K562 (cell line): ENCODE data around the gene TMEM218. TPM values are rescaled to one million over a fixed set of nuclear protein-coding genes. Genes with fewer than 3 reads are reported as not detected.

Experiments
- BRD9 ChIP-seq: fragments of 450-650 bp; IDR thresholded peaks from 2 replicates; pipeline ENCODE4 v1.6.1; 2018; ENCODE audit warnings: low read depth; ENCODE audit not compliant: partially characterized antibody
- CBX2 ChIP-seq: fragments of 200-600 bp; sonication (generic); IDR thresholded peaks from one replicate; pipeline ENCODE4 v1.6.1; 2012; ENCODE audit warnings: mild to moderate bottlenecking, low read length, inconsistent platforms; ENCODE audit not compliant: insufficient read depth, poor library complexity, severe bottlenecking
- CBX5 ChIP-seq: IDR thresholded peaks from 2 replicates; pipeline ENCODE4 v1.6.1; 2014; ENCODE audit warnings: low read depth, borderline replicate concordance
- EP300 ChIP-seq: IDR thresholded peaks from 2 replicates; pipeline ENCODE4 v1.6.1; 2012; ENCODE audit warnings: low read length, improper control_type of control experiment
- GATAD2B ChIP-seq: fragments of 450-650 bp; IDR thresholded peaks from 2 replicates; pipeline ENCODE4 v1.6.1; 2017; ENCODE audit warnings: mild to moderate bottlenecking, borderline replicate concordance
- HDAC1 ChIP-seq, 2 experiments: fragments of 450-650 bp; IDR thresholded peaks; 2 replicates each; pipeline ENCODE4 v1.6.1; 2016 to 2017; ENCODE audit warnings: inconsistent platforms in 1 of 2, mild to moderate bottlenecking in 1 of 2, moderate library complexity in 1 of 2
- HMGN3 ChIP-seq: IDR thresholded peaks from 2 replicates; pipeline ENCODE4 v1.6.1; 2011; ENCODE audit warnings: borderline replicate concordance, low read depth, mild to moderate bottlenecking, mixed read lengths, low read length; ENCODE audit not compliant: insufficient read length; ENCODE audit errors: extremely low read depth
- KDM1A ChIP-seq, 2 experiments: fragments of 450-650 bp; IDR thresholded peaks; 2 replicates each; pipeline ENCODE4 v1.6.1; 2016; ENCODE audit warnings: mild to moderate bottlenecking in 2 of 2
- KLF1 ChIP-seq: fragments of 450-650 bp; IDR thresholded peaks from 2 replicates; pipeline ENCODE4 v1.6.1; 2016; ENCODE audit warnings: missing genetic modification characterization, missing compliant biosample characterization
- MAFF ChIP-seq: IDR thresholded peaks from 2 replicates; pipeline ENCODE4 v1.6.1; 2012; ENCODE audit warnings: low read length, improper control_type of control experiment
- MEIS2 ChIP-seq: fragments of 450-650 bp; IDR thresholded peaks from 2 replicates; pipeline ENCODE4 v1.6.1; 2014; ENCODE audit warnings: mild to moderate bottlenecking; ENCODE audit not compliant: partially characterized antibody
- MTA3 ChIP-seq: fragments of 450-650 bp; formaldehyde crosslinking; IDR thresholded peaks from 2 replicates; pipeline ENCODE4 v1.6.1; 2017; ENCODE audit warnings: mild to moderate bottlenecking, borderline replicate concordance
- TBL1XR1 ChIP-seq, 2 experiments: IDR thresholded peaks; 2 replicates each; pipeline ENCODE4 v1.6.1; 2012; ENCODE audit warnings: improper control_type of control experiment in 2 of 2, low read length in 2 of 2, mild to moderate bottlenecking in 1 of 2
- ZBTB11 ChIP-seq, 3 experiments: fragments of 200-800 bp in 1 of 3; fragments of 250-450 bp in 1 of 3; fragments of 450-650 bp in 1 of 3; sonication (Bioruptor Pico) in 1 of 3; sonication (Bioruptor generic) in 1 of 3; formaldehyde crosslinking in 1 of 3; IDR thresholded peaks; 2 replicates each; pipeline versions ENCODE4 v1.6.1 to v1.8.0; 2016 to 2022; ENCODE audit warnings: mild to moderate bottlenecking in 2 of 3, missing genetic modification characterization in 2 of 3, missing compliant biosample characterization in 1 of 3, moderate library complexity in 1 of 3
- ZFX ChIP-seq: sonication (generic); formaldehyde crosslinking; IDR thresholded peaks from 2 replicates; pipeline ENCODE4 v1.8.0; 2022; ENCODE audit warnings: mild to moderate bottlenecking, missing genetic modification reagents, moderate library complexity
- ZNF277 ChIP-seq: fragments of 250-450 bp; sonication (Bioruptor Pico); IDR thresholded peaks from 2 replicates; pipeline ENCODE4 v1.8.0; 2022; ENCODE audit warnings: inconsistent platforms, mild to moderate bottlenecking, moderate library complexity, borderline replicate concordance
- ZNF592 ChIP-seq: fragments of 450-650 bp; IDR thresholded peaks from 2 replicates; pipeline ENCODE4 v1.6.1; 2017; ENCODE audit warnings: antibody characterized with exemption, mild to moderate bottlenecking
- ZZZ3 ChIP-seq: fragments of 450-650 bp; IDR thresholded peaks from 2 replicates; pipeline ENCODE4 v1.6.1; 2016; ENCODE audit warnings: antibody characterized with exemption, mild to moderate bottlenecking, moderate library complexity
- polyA plus RNA-seq, 8 experiments: library from polyadenylated mRNA; depleted of rRNA in 4 of 8; stranded (reverse) in 5 of 8; unstranded in 3 of 8; fragments of >200 nt; fragmentation: Nextera tagmentation in 2 of 8; fragmentation: Illumina TruSeq in 1 of 8; extraction: Ambion mirVana in 2 of 8; extraction: Trizol in 1 of 8; gene quantifications; 2 replicates each; pipeline versions ENCODE4 v1.2.1 to v1.2.3, GENCODE V29; 2011 to 2014; ENCODE audit warnings: inconsistent platforms in 1 of 8, missing spikeins in 1 of 8
- total RNA-seq, 7 experiments: library from RNA; depleted of rRNA in 6 of 7; stranded (reverse); fragments of >200 nt in 6 of 7; fragmentation: Illumina TruSeq in 2 of 7; extraction: Trizol in 2 of 7; gene quantifications; 2 replicates each; pipeline versions ENCODE4 v1.2.1 to v1.2.3, GENCODE V29; 2011 to 2021; ENCODE audit warnings: low replicate concordance in 1 of 7

The TMEM218 gene
- total and polyA plus RNA-seq, 9 of the 15 experiments (the other 6 are each of a cell fraction or from before 2014, with no cell fraction given): 13.4 to 32.2 (median 25.4) TPM

GRCh38 chr11:125070699-125071254, 40.6 kb downstream of the TMEM218 start (continued):
- TF ChIP-seq MTA3: peak; percentile 57; the same call in 1 of the 2 replicates
- peak in 1 of 3 experiments; percentile 43; a peak in 1 of 6 replicates for TF ChIP-seq ZBTB11 (CRISPR knock-in tag; IDR thresholded peaks at IDR 0.05)
- no peak for TF ChIP-seq MAFF
- TF ChIP-seq KDM1A (IDR thresholded peaks at IDR 0.05): 0 out of 4 replicates have a peak, but pooled peaks of 1 of the 2 experiments have one; percentile 25
- peak; percentile 89 for TF ChIP-seq ZNF592
- no peak for TF ChIP-seq HDAC1 (IDR thresholded peaks at IDR 0.05)
- TF ChIP-seq HMGN3: peak; percentile 18
- no peak for TF ChIP-seq CBX2
- peak; percentile 81 for TF ChIP-seq ZFX
- peak; percentile 47; the same call in 1 of the 2 replicates for TF ChIP-seq EP300
- TF ChIP-seq BRD9: peak; percentile 76
- TF ChIP-seq MEIS2: no peak
- peak; percentile 79 for TF ChIP-seq GATAD2B
- TF ChIP-seq ZZZ3: no peak
- TF ChIP-seq KLF1 (tag): peak; percentile 37; the same call in 1 of the 2 replicates
- TF ChIP-seq ZNF277 (CRISPR knock-in tag): no peak
- no peak for TF ChIP-seq TBL1XR1 (IDR thresholded peaks at IDR 0.05; ENCODE audit: low read length in 2 of 2)
- no peak for TF ChIP-seq CBX5
